Endothelial cell (in vitro differentiated cells): ENCODE results near the gene OS9. TPM values are rescaled to one million over a fixed set of nuclear protein-coding genes. Genes with fewer than 3 reads are reported as not detected.

Source experiments
- DNase-seq: peaks from one replicate; pipeline ENCODE4 v3.0.0; 2021; ENCODE audit warnings: low spot score
- H3K27ac Mint-ChIP-seq: one replicate; pipeline ENCODE4 v1.8.0; 2021; ENCODE audit warnings: mixed read lengths, inconsistent platforms; ENCODE audit not compliant: unreplicated experiment
- H3K27me3 Mint-ChIP-seq: one replicate; pipeline ENCODE4 v1.8.0; 2021; ENCODE audit warnings: mild to moderate bottlenecking, moderate library complexity, mixed read lengths, inconsistent platforms; ENCODE audit not compliant: unreplicated experiment
- H3K36me3 Mint-ChIP-seq: one replicate; pipeline ENCODE4 v1.8.0; 2021; ENCODE audit warnings: mild to moderate bottlenecking, low read depth, mixed read lengths, inconsistent platforms; ENCODE audit not compliant: unreplicated experiment
- H3K4me1 Mint-ChIP-seq: one replicate; pipeline ENCODE4 v1.8.0; 2021; ENCODE audit warnings: mild to moderate bottlenecking, mixed read lengths, inconsistent platforms; ENCODE audit not compliant: unreplicated experiment
- H3K4me3 Mint-ChIP-seq: one replicate; pipeline ENCODE4 v1.8.0; 2021; ENCODE audit warnings: mild to moderate bottlenecking, mixed read lengths, inconsistent platforms; ENCODE audit not compliant: unreplicated experiment
- H3K9me3 Mint-ChIP-seq: one replicate; pipeline ENCODE4 v1.8.0; 2021; ENCODE audit warnings: mixed read lengths, inconsistent platforms; ENCODE audit not compliant: unreplicated experiment
- total RNA-seq: library from RNA; stranded (reverse); fragmentation: NEBNext Ultra II Directional; extraction: Animal tissue kit (Norgen Biotek cat#: 25700); gene quantifications from one replicate; pipeline ENCODE4 v1.2.1, GENCODE V29; 2021; ENCODE audit not compliant: unreplicated experiment
- TF ChIP-seq, protein P1 (sequence below): fragments of 200-600 bp; sonication (generic); IDR thresholded peaks from one replicate; pipeline ENCODE4 v1.5.0; 2021; ENCODE audit warnings: antibody characterized with exemption; ENCODE audit not compliant: unreplicated experiment

Gene OS9
- total RNA-seq, 1 donor from 2014 or later: 220 TPM

- no peak for DNase-seq
- Mint-ChIP-seq H3K27ac (no peak overlapping the region), H3K9me3 (no peaks in the 10 kb centered on the region), H3K36me3 (peaks cover 3% of the 10 kb centered on the region), H3K4me1 (peaks cover 23% of the 10 kb centered on the region), H3K4me3 (no peak overlapping the region), H3K27me3 (peaks cover 29% of the 10 kb centered on the region)
- TF ChIP-seq, protein P1, sequence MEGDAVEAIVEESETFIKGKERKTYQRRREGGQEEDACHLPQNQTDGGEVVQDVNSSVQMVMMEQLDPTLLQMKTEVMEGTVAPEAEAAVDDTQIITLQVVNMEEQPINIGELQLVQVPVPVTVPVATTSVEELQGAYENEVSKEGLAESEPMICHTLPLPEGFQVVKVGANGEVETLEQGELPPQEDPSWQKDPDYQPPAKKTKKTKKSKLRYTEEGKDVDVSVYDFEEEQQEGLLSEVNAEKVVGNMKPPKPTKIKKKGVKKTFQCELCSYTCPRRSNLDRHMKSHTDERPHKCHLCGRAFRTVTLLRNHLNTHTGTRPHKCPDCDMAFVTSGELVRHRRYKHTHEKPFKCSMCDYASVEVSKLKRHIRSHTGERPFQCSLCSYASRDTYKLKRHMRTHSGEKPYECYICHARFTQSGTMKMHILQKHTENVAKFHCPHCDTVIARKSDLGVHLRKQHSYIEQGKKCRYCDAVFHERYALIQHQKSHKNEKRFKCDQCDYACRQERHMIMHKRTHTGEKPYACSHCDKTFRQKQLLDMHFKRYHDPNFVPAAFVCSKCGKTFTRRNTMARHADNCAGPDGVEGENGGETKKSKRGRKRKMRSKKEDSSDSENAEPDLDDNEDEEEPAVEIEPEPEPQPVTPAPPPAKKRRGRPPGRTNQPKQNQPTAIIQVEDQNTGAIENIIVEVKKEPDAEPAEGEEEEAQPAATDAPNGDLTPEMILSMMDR: no peak
Measured at GRCh38 chr12:57762463-57762862, 68.5 kb downstream of the OS9 start.

GRCh38 chr12:57763881-57764661 is 70.1 kb downstream of the OS9 start:
- H3K9me3 Mint-ChIP-seq: no peaks in the 10 kb centered on the region
- peaks cover 23% of the 10 kb centered on the region for H3K4me1 Mint-ChIP-seq

GRCh38 chr12:57764662-57765002 is 70.7 kb downstream of the OS9 start:
- H3K27ac Mint-ChIP-seq: no peak overlapping the region
- no peak for DNase-seq
- peaks cover 3% of the 10 kb centered on the region for H3K36me3 Mint-ChIP-seq
- TF ChIP-seq, protein P1: no peak
- H3K9me3 Mint-ChIP-seq: no peaks in the 10 kb centered on the region
- peaks cover 28% of the 10 kb centered on the region for H3K27me3 Mint-ChIP-seq
- peak overlapping the region; percentile 85 for H3K4me3 Mint-ChIP-seq
- peaks cover 24% of the 10 kb centered on the region for H3K4me1 Mint-ChIP-seq

More at GRCh38 chr12:57763881-57764661, 70.1 kb downstream of the OS9 start:
- Mint-ChIP-seq H3K4me3 (peak overlapping the region; percentile 85), H3K27me3 (peaks cover 28% of the 10 kb centered on the region), H3K27ac (peak overlapping the region; percentile 72), H3K36me3 (peaks cover 3% of the 10 kb centered on the region)
- DNase-seq: no peak
- TF ChIP-seq, protein P1: no peak

DNA sequence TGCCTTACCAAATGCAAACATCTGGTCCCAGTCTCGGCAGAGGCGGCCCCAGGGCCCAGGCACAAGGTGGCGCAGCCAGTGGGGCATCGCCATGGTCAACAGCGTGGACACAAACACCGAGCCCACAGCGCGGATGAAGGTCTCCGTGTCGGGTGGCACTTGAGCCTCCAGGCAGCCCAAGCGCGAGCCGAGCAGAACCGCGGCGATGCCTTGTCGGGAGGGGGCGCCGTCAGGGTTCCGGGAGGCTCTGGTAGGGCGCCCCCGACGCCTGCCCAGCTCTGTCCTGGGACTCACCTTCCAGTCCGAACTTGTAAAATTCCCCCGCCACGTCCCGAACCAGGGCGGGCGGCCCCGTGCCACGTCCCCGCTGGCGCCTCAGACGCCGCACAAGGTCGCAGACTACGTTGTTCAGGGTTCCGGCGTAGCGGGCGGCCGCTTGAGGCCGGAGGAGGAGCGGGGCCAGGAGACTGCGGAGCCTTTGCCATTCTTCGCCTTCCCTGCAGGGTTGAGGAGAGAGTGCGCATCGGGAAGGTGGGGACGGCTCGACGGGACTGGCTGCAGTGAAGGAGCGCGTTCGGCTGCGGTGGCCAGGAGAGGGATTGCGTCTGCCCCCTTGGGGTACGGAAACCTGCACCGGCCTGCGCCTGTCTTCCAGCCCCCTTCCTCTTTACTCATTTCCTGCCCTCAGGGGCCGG is 71.2 kb downstream of the OS9 start:
- Mint-ChIP-seq H3K4me3 (no peak overlapping the region), H3K36me3 (peaks cover 8% of the 10 kb centered on the region), H3K27ac (no peak overlapping the region), H3K4me1 (peaks cover 28% of the 10 kb centered on the region), H3K9me3 (no peaks in the 10 kb centered on the region), H3K27me3 (peaks cover 29% of the 10 kb centered on the region)
- TF ChIP-seq, protein P1: no peak
- peak; percentile 44 for DNase-seq
